Panc1 (cell line): ENCODE measurements around the gene CIB1.

Experiments
- POLR2AphosphoS5 ChIP-seq: IDR thresholded peaks from 2 replicates; pipeline ENCODE4 v1.6.1; 2012; ENCODE audit warnings: mild to moderate bottlenecking, low read depth, low read length, moderate library complexity
- TF ChIP-seq, protein P1 (sequence below): fragments of 450-650 bp; IDR thresholded peaks from 2 replicates; pipeline ENCODE4 v1.5.1; 2017; ENCODE audit warnings: mild to moderate bottlenecking

- TF ChIP-seq, protein P1, sequence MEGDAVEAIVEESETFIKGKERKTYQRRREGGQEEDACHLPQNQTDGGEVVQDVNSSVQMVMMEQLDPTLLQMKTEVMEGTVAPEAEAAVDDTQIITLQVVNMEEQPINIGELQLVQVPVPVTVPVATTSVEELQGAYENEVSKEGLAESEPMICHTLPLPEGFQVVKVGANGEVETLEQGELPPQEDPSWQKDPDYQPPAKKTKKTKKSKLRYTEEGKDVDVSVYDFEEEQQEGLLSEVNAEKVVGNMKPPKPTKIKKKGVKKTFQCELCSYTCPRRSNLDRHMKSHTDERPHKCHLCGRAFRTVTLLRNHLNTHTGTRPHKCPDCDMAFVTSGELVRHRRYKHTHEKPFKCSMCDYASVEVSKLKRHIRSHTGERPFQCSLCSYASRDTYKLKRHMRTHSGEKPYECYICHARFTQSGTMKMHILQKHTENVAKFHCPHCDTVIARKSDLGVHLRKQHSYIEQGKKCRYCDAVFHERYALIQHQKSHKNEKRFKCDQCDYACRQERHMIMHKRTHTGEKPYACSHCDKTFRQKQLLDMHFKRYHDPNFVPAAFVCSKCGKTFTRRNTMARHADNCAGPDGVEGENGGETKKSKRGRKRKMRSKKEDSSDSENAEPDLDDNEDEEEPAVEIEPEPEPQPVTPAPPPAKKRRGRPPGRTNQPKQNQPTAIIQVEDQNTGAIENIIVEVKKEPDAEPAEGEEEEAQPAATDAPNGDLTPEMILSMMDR = no peak
- TF ChIP-seq POLR2AphosphoS5 = peak; percentile 17
Measured at GRCh38 chr15:90231028-90232017, 2.4 kb downstream of the CIB1 start.
